DMS 273 (cell line): ENCODE results near the gene NDUFAF3.

Source experiments
- DNase-seq: peaks from one replicate; lab custom pipeline; 2025; ENCODE audit not compliant: unreplicated experiment; lab: John Stamatoyannopoulos, UW

NDUFAF3 gene

GRCh38 chr3:49053543-49053942, 31.6 kb downstream of the NDUFAF3 start:
- no peak for DNase-seq

- DNase-seq = no peak
Observed at GRCh38 chr3:49054344-49054862, 32.5 kb downstream of the NDUFAF3 start.

GRCh38 chr3:49057268-49057667, 35.3 kb downstream of the NDUFAF3 start:
- no peak for DNase-seq

DNA sequence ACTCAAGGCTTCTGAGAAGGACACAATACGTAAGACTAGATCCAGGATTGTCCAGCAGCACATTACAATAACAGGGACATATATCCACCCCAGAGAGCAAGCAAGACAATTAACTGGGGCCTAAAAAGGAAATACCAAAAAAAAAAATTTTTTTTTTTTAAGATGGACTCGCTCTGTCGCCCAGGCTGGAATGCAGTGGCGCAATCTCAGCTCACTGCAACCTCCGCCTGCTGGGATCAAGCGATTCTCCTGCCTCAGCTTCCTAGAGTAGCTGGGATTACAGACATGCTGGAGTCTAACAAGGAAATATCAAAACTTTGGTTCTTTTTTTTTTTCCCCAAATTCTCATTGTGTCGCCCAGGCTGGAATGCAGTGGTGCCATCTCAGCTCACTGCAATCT, 36.1 kb downstream of the NDUFAF3 start:
- DNase-seq = no peak
